H1 (cell line): ENCODE data around the gene CCL1. TPM values are rescaled to one million over a fixed set of nuclear protein-coding genes. Genes with fewer than 3 reads are reported as not detected.

ENCODE experiments used
- CTCF ChIA-PET: fragments of 300-600 bp; sonication (Branson Sonifier 250); formaldehyde crosslinking; loops from one replicate; lab custom pipeline; 2021; ENCODE audit not compliant: partially characterized antibody; lab: Charles Lee
- POLR2A ChIA-PET: fragments of 300-600 bp; sonication (Branson Sonifier 250); formaldehyde crosslinking; loops from one replicate; lab custom pipeline; 2021; ENCODE audit warnings: inconsistent platforms; ENCODE audit not compliant: partially characterized antibody; lab: Charles Lee
- DNase-seq, 2 experiments: peaks; one replicate each; pipeline versions ENCODE4 v3.0.0 to v3.0.0-alpha.2; 2010 to 2022; ENCODE audit warnings: low spot score in 2 of 2, low read depth in 1 of 2, mixed read lengths in 1 of 2
- FAIRE-seq: peaks from 2 replicates; lab custom pipeline; 2011; peaks lifted over from hg19 to GRCh38; lab: Jason Lieb, UNC
- H2AFZ ChIP-seq: 2 replicates; pipeline ENCODE4 v1.8.1; 2012; ENCODE audit warnings: low read length, inconsistent platforms
- H2AK5ac ChIP-seq: 2 replicates; pipeline ENCODE4 v1.6.1; 2013; ENCODE audit warnings: low read depth, low read length
- H2BK120ac ChIP-seq: replicated peaks from 2 replicates; pipeline ENCODE3; 2013; ENCODE audit warnings: low read depth, low read length, inconsistent platforms
- H2BK12ac ChIP-seq: 2 replicates; pipeline ENCODE4 v1.6.1; 2013; ENCODE audit warnings: low read depth, low read length
- H2BK15ac ChIP-seq: 2 replicates; pipeline ENCODE4 v1.6.1; 2013; ENCODE audit warnings: low read length
- H2BK20ac ChIP-seq: 2 replicates; pipeline ENCODE4 v1.6.1; 2013; ENCODE audit warnings: low read length
- H2BK5ac ChIP-seq: 2 replicates; pipeline ENCODE4 v1.6.1; 2013; ENCODE audit warnings: low read depth, low read length
- H3K14ac ChIP-seq: 2 replicates; pipeline ENCODE4 v1.6.1; 2013; ENCODE audit warnings: inconsistent platforms; ENCODE audit not compliant: insufficient read length
- H3K18ac ChIP-seq: 2 replicates; pipeline ENCODE4 v1.6.1; 2013; ENCODE audit warnings: low read length; ENCODE audit errors: extremely low read depth
- H3K23ac ChIP-seq: 2 replicates; pipeline ENCODE4 v1.6.1; 2013; ENCODE audit warnings: inconsistent platforms; ENCODE audit not compliant: insufficient read length
- H3K23me2 ChIP-seq: 2 replicates; pipeline ENCODE4 v1.6.1; 2013; ENCODE audit warnings: low read depth, low read length
- H3K27ac ChIP-seq: 2 replicates; pipeline ENCODE4 v1.6.1; 2011; ENCODE audit warnings: low read depth, low read length, inconsistent platforms
- H3K27me3 ChIP-seq, 4 experiments: replicated peaks in 1 of 4; 1 replicate in 1 of 4; 2 replicates in 3 of 4; pipeline versions ENCODE4 v1.6.1 to v1.8.1; 2011 to 2013; ENCODE audit warnings: low read length in 3 of 4, mild to moderate bottlenecking in 3 of 4, inconsistent platforms in 2 of 4, mixed read lengths in 2 of 4, moderate library complexity in 1 of 4; ENCODE audit not compliant: control insufficient read depth in 3 of 4, insufficient read depth in 3 of 4; ENCODE audit errors: extremely low read depth in 1 of 4
- H3K36me3 ChIP-seq, 4 experiments: 2 replicates each; pipeline versions ENCODE4 v1.6.1 to v1.8.1; 2011 to 2013; ENCODE audit warnings: mild to moderate bottlenecking in 4 of 4, low read length in 3 of 4, moderate library complexity in 2 of 4, control low read depth in 1 of 4, inconsistent platforms in 1 of 4; ENCODE audit not compliant: insufficient read depth in 4 of 4, control insufficient read depth in 2 of 4
- H3K4ac ChIP-seq: replicated peaks from 2 replicates; pipeline ENCODE3; 2013; ENCODE audit warnings: low read length, low read depth, mixed read lengths, inconsistent platforms; ENCODE audit not compliant: insufficient read length
- H3K4me1 ChIP-seq, 4 experiments: replicated peaks in 1 of 4; 1 replicate in 1 of 4; 2 replicates in 3 of 4; pipeline versions ENCODE4 v1.6.1 to v1.8.1; 2011 to 2013; ENCODE audit warnings: low read length in 3 of 4, inconsistent platforms in 2 of 4, mixed read lengths in 1 of 4; ENCODE audit not compliant: insufficient read depth in 4 of 4, control insufficient read depth in 3 of 4
- H3K4me2 ChIP-seq, 2 experiments: 2 replicates each; pipeline versions ENCODE4 v1.6.1 to v1.8.1; 2011 to 2013; ENCODE audit warnings: low read depth in 2 of 2, low read length in 2 of 2, control low read depth in 1 of 2, inconsistent platforms in 1 of 2, mild to moderate bottlenecking in 1 of 2; ENCODE audit not compliant: insufficient read depth in 1 of 2
- H3K4me3 ChIP-seq, 4 experiments: fragments of 200-600, 300-600 bp in 1 of 4; sonication (generic), shearing (Covaris generic), sonication (Bioruptor Twin) in 1 of 4; 2 replicates each; pipeline versions ENCODE4 v1.5.1 to v1.8.1; 2011 to 2016; ENCODE audit warnings: low read length in 4 of 4, low read depth in 3 of 4, control low read depth in 2 of 4, inconsistent platforms in 2 of 4, mild to moderate bottlenecking in 2 of 4, mixed read lengths in 1 of 4, moderate library complexity in 1 of 4; ENCODE audit not compliant: insufficient read depth in 2 of 4; ENCODE audit errors: extremely low read depth in 1 of 4
- H3K56ac ChIP-seq: replicated peaks from 2 replicates; pipeline ENCODE3; 2013; ENCODE audit warnings: low read depth, mild to moderate bottlenecking, mixed read lengths, low read length, inconsistent platforms; ENCODE audit not compliant: insufficient read length
- H3K79me1 ChIP-seq: 2 replicates; pipeline ENCODE4 v1.6.1; 2013; ENCODE audit warnings: low read depth, low read length, control low read depth
- H3K79me2 ChIP-seq, 2 experiments: 2 replicates each; pipeline versions ENCODE4 v1.6.1 to v1.8.1; 2012 to 2013; ENCODE audit warnings: low read length in 2 of 2, mild to moderate bottlenecking in 2 of 2, inconsistent platforms in 1 of 2; ENCODE audit not compliant: insufficient read depth in 2 of 2, control insufficient read depth in 1 of 2
- H3K9ac ChIP-seq, 4 experiments: replicated peaks in 1 of 4; 1 replicate in 1 of 4; 2 replicates in 3 of 4; pipeline versions ENCODE4 v1.6.1 to v1.8.1; 2011 to 2013; ENCODE audit warnings: low read depth in 3 of 4, low read length in 3 of 4, control low read depth in 2 of 4, mild to moderate bottlenecking in 2 of 4, moderate library complexity in 2 of 4, inconsistent platforms in 1 of 4; ENCODE audit errors: extremely low read depth in 1 of 4
- H3K9me3 ChIP-seq, 2 experiments: 2 replicates each; pipeline versions ENCODE4 v1.6.1 to v1.8.1; 2012 to 2013; ENCODE audit warnings: mild to moderate bottlenecking in 2 of 2, moderate library complexity in 2 of 2, control low read depth in 1 of 2, inconsistent platforms in 1 of 2, low read depth in 1 of 2, low read length in 1 of 2, mixed read lengths in 1 of 2; ENCODE audit not compliant: insufficient read depth in 2 of 2
- H4K20me1 ChIP-seq, 2 experiments: replicated peaks in 1 of 2; 2 replicates each; pipeline versions ENCODE3 to v1.8.1; 2011 to 2013; ENCODE audit warnings: inconsistent platforms in 2 of 2, low read length in 2 of 2, mild to moderate bottlenecking in 1 of 2; ENCODE audit not compliant: insufficient read depth in 2 of 2, control insufficient read depth in 1 of 2
- H4K5ac ChIP-seq: 2 replicates; pipeline ENCODE4 v1.6.1; 2013; ENCODE audit warnings: low read length, low read depth, mixed read lengths, inconsistent platforms; ENCODE audit not compliant: insufficient read length
- H4K8ac ChIP-seq: 2 replicates; pipeline ENCODE4 v1.8.0; 2013; ENCODE audit warnings: mild to moderate bottlenecking, moderate library complexity, low read length, inconsistent platforms; ENCODE audit not compliant: insufficient read depth; ENCODE audit errors: extremely low read depth
- H4K91ac ChIP-seq: replicated peaks from 2 replicates; pipeline ENCODE3; 2013; ENCODE audit warnings: low read length, mixed read lengths, inconsistent platforms; ENCODE audit not compliant: insufficient read length
- BRCA1 ChIP-seq: IDR thresholded peaks from 2 replicates; pipeline ENCODE4 v1.6.1; 2012; ENCODE audit warnings: low read depth, low read length, improper control_type of control experiment
- E2F6 ChIP-seq: IDR thresholded peaks from 2 replicates; pipeline ENCODE4 v1.6.1; 2012; ENCODE audit warnings: inconsistent platforms
- KDM4A ChIP-seq: IDR thresholded peaks from one replicate; pipeline ENCODE4 v1.7.1; 2012; ENCODE audit warnings: low read depth, mild to moderate bottlenecking, moderate library complexity, low read length, inconsistent platforms; ENCODE audit not compliant: severe bottlenecking
- WGBS, 2 experiments: shearing (Covaris generic) in 1 of 2; methylation state at CpG; one replicate each; pipeline versions ENCODE4 v1.1.6 to v1.1.7; 2013 to 2015; ENCODE audit warnings: low lambda C conversion rate in 2 of 2, mixed read lengths in 2 of 2, inconsistent platforms in 1 of 2, low coverage in 1 of 2, missing lambda C conversion rate in 1 of 2; ENCODE audit not compliant: insufficient replicate concordance in 2 of 2, insufficient coverage in 1 of 2, insufficient read length in 1 of 2; ENCODE audit errors: extremely low coverage in 1 of 2, missing lambda C conversion rate in 1 of 2; 5-methylcytosine and 5-hydroxymethylcytosine counted together
- polyA plus RNA-seq, 7 experiments: library from polyadenylated mRNA; depleted of rRNA in 3 of 7; stranded (reverse) in 5 of 7; unstranded in 2 of 7; fragments of >200 nt in 5 of 7; fragments of 200-250 nt in 2 of 7; gene quantifications; 1 replicate in 5 of 7; 2 replicates in 1 of 7; 4 replicates in 1 of 7; pipeline versions ENCODE4 v1.2.1 to v1.2.3, GENCODE V29; 2011 to 2013; ENCODE audit warnings: missing spikeins in 2 of 7, mixed read lengths in 2 of 7
- total RNA-seq: library from RNA; stranded (reverse); fragmentation: NEBNext Ultra II Directional; extraction: Animal tissue kit (Norgen Biotek cat#: 25700); gene quantifications from 2 replicates; pipeline ENCODE4 v1.2.1, GENCODE V29; 2021

Gene CCL1
- total and polyA plus RNA-seq, 2 of the 8 experiments (the other 6 are each of a cell fraction or from before 2014, with no cell fraction given): not detected

DNA sequence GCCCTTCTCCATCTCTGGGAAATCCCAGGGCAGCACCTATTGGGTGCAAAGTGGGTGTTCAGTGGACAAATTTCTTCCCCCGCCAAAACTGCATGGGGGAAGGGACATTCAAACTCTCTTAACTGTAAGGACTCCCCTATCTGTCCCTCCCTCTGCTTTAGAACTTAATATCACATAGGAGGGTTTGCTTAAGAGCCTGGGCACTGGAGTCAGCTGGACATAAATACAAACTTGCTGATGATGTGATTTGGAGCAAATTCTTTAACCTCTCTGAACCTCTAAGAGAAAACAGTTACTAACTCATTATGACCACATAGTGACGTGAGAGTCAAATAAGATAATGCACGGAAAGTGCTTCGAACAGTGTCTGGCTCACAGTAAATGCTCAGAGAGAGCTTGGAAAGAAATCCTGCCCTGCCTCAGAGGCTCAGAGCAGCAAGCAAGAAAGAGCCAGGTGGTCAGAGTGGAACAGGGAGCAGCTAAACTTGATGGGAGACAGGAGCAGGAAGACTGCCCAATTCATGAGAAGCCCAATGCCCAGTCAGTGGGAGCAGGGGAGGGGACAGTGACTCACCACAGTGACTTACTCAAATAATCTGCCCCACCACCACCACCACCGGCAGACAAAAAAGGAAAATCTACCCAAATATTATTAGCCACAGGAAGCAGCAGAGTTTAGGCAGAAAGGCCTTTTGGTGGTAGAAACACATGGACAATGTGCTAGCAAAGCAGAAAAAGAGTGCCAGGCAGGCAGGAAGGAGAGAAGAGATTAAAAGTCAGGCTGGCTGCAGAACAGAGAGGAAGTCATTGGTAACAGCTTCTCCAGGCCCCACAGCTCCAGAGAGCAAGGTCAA is 23.9 kb upstream of the CCL1 start:
- H2BK15ac ChIP-seq: no peak overlapping the region
- H3K79me2 ChIP-seq: no peaks in the 10 kb centered on the region
- FAIRE-seq: no peak
- H3K23me2 ChIP-seq: no peaks in the 10 kb centered on the region
- H3K18ac ChIP-seq: no peak overlapping the region
- no peak overlapping the region for H3K14ac ChIP-seq
- no peak overlapping the region for H2BK5ac ChIP-seq
- TF ChIP-seq BRCA1: no peak
- no peak for TF ChIP-seq KDM4A
- TF ChIP-seq E2F6: no peak
- H4K20me1 ChIP-seq: no peaks in the 10 kb centered on the region
- H3K4me3 ChIP-seq: no peak overlapping the region
- no peak overlapping the region for H4K5ac ChIP-seq
- no peak overlapping the region for H3K4ac ChIP-seq
- no peak overlapping the region for H4K8ac ChIP-seq
- no peaks in the 10 kb centered on the region; a peak in 1 of 7 replicates for H3K27me3 ChIP-seq
- no peaks in the 10 kb centered on the region for H3K4me1 ChIP-seq
- no peaks in the 10 kb centered on the region for H3K9me3 ChIP-seq
- no peak overlapping the region for H3K27ac ChIP-seq
- CTCF ChIA-PET: interaction anchor here (0.6 to 4.3 kb wide), 8 partner anchors 10 to 223 kb away, joined by 3 to 30 read pairs (median 4); partner anchors contain the start of genes CCL1 and CCL13
- H3K23ac ChIP-seq: no peak overlapping the region
- no peak for DNase-seq
- POLR2A ChIA-PET: no interaction called here
- H2BK20ac ChIP-seq: no peak overlapping the region
- no peak overlapping the region for H3K9ac ChIP-seq
- H2BK12ac ChIP-seq: no peak overlapping the region
- no peak overlapping the region for H4K91ac ChIP-seq
- H2AFZ ChIP-seq: no peak overlapping the region
- H3K79me1 ChIP-seq: no peaks in the 10 kb centered on the region
- no peak overlapping the region for H3K56ac ChIP-seq
- H3K4me2 ChIP-seq: no peak overlapping the region
- no peak overlapping the region for H2BK120ac ChIP-seq
- WGBS, 2 experiments: 89% methylated on average over 5 of the region's 5 CpGs; no CpG with 5 or more reads in 1 of the 2 experiments
- H2AK5ac ChIP-seq: no peak overlapping the region
- H3K36me3 ChIP-seq: no peaks in the 10 kb centered on the region
